ENCODE results near the gene USP36.
"Not testable (repeated sequence)": the region's sequence is repeated elsewhere in the genome, so short reads cannot be mapped to it uniquely, and the experiment has no call there.

USP36 gene

DNA sequence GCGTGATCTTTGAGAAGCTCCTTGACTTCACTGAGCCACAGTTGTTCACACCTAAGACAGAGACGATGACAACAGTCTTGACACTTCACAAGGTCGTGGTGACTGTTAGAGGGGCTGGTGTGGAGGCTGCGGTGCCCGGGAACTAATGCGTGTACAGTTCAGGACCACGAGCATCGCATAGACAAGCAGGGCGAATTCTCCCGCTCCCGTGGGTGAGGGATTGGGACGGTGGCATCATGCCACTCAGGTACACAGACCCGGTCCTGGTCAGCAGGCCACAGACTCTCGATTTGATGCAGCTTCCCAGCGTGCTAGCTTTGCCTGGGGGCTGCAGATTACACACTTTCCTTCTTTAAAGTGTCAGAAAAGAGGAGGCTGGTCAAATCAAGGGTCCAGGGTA lies 37.6 kb upstream of the USP36 start:
- H3K27me3 Mint-ChIP-seq, result no peaks in the 10 kb centered on the region
- peaks cover 26% of the 10 kb centered on the region for H3K4me1 Mint-ChIP-seq (ENCODE audit: low read depth)
- H3K27ac Mint-ChIP-seq, result no peak overlapping the region
- H3K9me3 Mint-ChIP-seq (ENCODE audit: low read depth), result no peaks in the 10 kb centered on the region
- H3K36me3 Mint-ChIP-seq, result no peaks in the 10 kb centered on the region
- H3K4me3 Mint-ChIP-seq, result no peak overlapping the region

DNA sequence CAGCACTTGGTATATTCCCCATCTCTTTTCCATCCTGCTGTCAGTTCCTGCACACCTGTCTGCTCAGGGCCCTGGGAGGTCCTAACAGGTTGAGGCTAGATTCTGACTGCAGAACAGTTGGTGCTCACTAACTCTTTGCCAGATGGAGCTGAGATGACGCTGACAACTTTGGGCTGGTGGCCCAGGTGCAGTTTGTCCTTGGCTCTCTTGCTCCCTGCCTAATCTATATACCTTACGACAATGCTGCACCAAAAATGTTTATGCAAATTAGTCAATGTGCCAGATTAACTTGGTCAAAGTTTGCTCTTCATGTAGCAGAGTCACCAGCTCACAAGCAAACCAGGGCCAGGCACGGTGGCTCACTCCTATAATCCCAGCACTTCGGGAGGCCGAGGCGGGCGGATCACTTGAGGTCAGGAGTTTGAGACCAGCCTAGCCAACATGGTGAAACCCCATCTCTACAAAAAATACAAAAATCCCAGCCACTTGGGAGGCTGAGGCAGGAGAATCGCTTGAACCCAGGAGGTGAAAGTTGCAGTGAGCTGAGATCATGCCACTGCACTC lies 36.4 kb upstream of the USP36 start:
- H3K36me3 Mint-ChIP-seq; H3K4me3 Mint-ChIP-seq; H3K9me3 Mint-ChIP-seq (ENCODE audit: low read depth); H3K27me3 Mint-ChIP-seq; H3K27ac Mint-ChIP-seq: not testable (repeated sequence)
- H3K4me1 Mint-ChIP-seq (ENCODE audit: low read depth), result peaks cover 18% of the 10 kb centered on the region

DNA sequence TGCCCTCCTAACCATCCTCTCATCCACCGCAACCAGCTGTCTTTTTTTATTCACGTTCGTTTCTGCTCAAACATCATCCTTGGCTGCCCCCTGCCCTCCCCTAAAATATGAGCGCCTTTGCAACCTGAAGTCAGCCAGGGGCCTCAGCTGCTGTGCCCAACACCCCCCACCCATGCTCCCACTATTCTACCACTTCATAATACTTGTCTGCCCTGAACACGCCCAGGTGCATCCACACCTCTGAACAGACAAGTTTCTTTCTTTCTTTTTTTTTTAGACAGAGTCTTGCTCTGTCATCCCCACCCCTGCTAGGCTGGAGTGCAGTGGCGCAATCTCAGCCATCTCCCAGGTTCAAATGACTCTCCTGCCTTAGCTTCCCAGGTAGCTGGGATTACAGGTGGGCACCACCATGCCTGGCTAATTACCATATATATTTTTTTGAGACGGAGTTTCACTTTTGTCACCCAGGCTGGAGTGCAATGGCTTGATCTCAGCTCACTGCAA lies 35.5 kb upstream of the USP36 start:
- H3K36me3 Mint-ChIP-seq, result no peaks in the 10 kb centered on the region
- peaks cover 18% of the 10 kb centered on the region for H3K4me1 Mint-ChIP-seq (ENCODE audit: low read depth)
- H3K27ac Mint-ChIP-seq, result no peak overlapping the region
- no peaks in the 10 kb centered on the region for H3K27me3 Mint-ChIP-seq
- no peak overlapping the region for H3K4me3 Mint-ChIP-seq
- H3K9me3 Mint-ChIP-seq (ENCODE audit: low read depth), result no peaks in the 10 kb centered on the region

DNA sequence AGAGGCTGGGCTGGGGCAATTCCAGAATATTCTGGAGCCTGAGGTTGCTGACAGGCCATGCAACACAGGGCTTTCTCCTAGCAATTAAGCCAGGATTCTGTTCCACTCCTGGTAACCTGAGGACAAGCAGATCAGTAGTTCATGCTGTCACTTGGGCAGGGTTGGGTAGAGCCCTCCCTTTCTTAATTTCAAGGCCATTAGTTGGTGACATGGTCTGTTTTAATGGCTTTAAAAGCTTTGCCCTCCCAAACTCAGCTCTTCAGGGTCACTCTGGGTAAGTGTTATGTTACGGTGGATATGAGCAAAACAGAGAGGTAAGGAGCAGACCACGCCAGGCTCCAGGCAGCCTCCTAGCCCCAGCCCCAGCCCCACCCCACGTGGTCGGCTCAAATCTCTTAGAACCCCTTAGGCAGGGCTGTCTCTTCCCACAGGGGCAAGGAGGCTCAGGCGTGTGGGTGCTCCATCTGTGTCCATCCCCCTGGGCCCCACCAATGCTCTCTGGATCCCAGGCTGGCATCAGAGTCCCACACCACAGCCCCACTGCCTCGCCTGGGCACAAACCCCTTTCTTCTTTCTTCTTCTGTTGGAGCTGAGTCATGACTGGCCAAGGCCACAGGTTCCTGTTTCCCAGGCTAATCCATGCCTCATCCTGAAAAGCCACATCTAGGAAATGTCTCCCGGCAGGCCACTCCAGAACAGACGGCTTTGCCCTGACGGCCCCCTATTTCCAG lies 34.9 kb upstream of the USP36 start:
- H3K36me3 Mint-ChIP-seq, result no peaks in the 10 kb centered on the region
- H3K4me3 Mint-ChIP-seq, result no peak overlapping the region
- no peak overlapping the region for H3K27ac Mint-ChIP-seq

DNA sequence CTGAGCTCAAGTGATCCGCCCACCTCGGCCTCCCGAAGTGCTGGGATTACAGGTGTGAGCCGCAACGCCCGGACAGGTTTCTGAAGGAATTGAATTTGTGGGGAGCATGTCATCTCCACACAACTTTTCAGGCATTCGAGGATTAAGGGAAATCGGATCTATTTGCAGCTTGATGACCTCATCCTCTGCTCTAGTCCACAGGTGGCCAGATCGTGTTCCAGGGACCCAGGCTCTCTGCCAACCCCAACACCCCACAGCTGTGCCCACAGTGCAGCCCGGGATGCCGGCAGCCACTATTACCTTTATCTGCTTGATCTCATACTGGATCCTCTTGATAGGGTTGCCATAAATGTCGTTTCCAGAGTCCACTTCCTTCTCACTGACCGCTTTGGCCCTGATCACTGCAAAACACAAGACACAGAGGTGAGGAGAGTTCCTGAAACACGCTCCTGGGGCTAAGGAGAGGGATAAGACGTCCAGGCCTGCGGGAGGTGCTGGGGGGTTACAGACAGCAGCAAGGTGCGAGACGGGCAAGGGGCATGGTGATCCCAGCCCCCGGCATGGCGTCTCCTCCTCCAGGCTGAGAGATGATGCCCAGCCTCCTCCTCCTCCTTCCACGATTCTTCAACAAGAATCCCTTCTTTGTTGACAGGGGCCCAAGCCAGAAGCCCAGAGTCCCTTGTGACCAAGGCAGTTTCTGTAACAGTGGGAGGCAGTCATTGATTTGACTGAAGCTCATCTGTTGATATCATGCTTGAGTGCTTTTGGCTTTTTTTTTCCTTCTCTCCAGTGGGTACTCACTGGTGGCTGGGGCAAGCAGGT lies 33.1 kb upstream of the USP36 start:
- Mint-ChIP-seq H3K27ac (no peak overlapping the region), H3K27me3 (no peaks in the 10 kb centered on the region), H3K36me3 (no peaks in the 10 kb centered on the region), H3K4me3 (no peak overlapping the region), H3K9me3 (ENCODE audit: low read depth) (no peaks in the 10 kb centered on the region), H3K4me1 (ENCODE audit: low read depth) (peaks cover 3% of the 10 kb centered on the region)

More for the DNA sequence above, 34.9 kb upstream of the USP36 start:
- H3K9me3 Mint-ChIP-seq (ENCODE audit: low read depth), result no peaks in the 10 kb centered on the region
- no peaks in the 10 kb centered on the region for H3K27me3 Mint-ChIP-seq
- H3K4me1 Mint-ChIP-seq (ENCODE audit: low read depth), result peaks cover 18% of the 10 kb centered on the region

DNA sequence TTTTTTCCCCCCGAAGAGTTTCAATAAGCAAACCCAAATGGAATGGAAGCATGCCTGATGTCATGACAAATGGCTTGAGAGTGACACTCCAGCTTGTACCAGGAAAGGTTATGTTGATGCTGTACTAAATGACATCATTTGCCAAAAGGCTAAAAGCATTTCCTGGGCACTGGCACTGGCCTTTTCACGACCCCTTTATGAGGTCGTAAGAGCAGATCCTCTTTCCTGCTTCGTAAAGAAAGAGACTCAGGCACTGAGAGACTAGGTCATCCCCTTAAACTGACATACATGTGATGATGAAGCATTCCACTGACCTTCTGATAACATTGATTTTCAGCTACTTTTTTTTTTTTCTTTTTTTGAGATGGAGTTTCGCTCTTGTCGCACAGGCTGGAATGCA lies 31.9 kb upstream of the USP36 start:
- Mint-ChIP-seq H3K36me3 (no peaks in the 10 kb centered on the region), H3K27ac (no peak overlapping the region), H3K9me3 (ENCODE audit: low read depth) (no peaks in the 10 kb centered on the region), H3K27me3 (no peaks in the 10 kb centered on the region), H3K4me1 (ENCODE audit: low read depth) (no peaks in the 10 kb centered on the region), H3K4me3 (no peak overlapping the region)

DNA sequence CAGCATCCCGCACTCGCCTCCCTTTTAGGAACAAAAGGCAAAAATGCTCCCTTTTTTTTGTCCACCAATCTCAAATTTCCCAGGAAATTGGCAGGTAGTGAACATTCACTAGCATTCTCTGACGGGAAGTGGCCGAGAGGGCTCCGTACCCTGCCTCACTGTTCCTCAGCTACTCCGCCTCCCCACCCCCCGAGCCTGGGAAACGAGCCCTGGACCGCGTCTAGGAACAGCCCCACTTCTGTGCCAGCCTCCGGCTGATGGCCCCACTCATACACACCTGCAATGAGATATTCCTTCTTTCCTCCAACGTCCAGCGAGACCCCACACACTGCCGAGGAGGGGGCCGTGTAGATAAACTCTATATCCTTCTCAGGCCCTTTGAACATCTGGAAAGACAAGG lies 30.0 kb upstream of the USP36 start:
- no peaks in the 10 kb centered on the region for H3K27me3 Mint-ChIP-seq
- H3K4me1 Mint-ChIP-seq (ENCODE audit: low read depth), result peaks cover 3% of the 10 kb centered on the region
- H3K9me3 Mint-ChIP-seq (ENCODE audit: low read depth), result no peaks in the 10 kb centered on the region
- no peak overlapping the region for H3K4me3 Mint-ChIP-seq
- H3K36me3 Mint-ChIP-seq, result no peaks in the 10 kb centered on the region
- H3K27ac Mint-ChIP-seq, result no peak overlapping the region

DNA sequence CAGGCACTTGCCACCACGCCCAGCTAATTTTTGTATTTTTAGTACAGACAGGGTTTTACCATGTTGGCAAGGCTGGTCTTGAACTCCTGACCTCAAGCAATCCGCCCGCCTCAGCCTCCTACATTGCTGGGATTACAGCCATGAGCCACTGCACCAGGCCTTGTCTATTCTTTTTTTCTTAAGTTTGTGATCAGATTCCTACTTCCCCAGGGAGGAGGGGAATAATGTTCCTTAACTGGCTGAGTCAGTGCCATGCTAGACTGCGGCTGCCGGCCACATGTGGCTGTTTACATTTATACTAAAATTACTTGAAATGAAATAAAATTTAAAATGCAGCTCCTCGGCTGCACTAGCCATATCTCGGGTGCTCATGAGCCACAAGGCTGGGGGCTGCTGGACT lies 27.8 kb upstream of the USP36 start:
- Mint-ChIP-seq H3K36me3 (no peaks in the 10 kb centered on the region), H3K4me3 (no peak overlapping the region), H3K27me3 (no peaks in the 10 kb centered on the region), H3K4me1 (ENCODE audit: low read depth) (peaks cover 3% of the 10 kb centered on the region), H3K9me3 (ENCODE audit: low read depth) (no peaks in the 10 kb centered on the region), H3K27ac (no peak overlapping the region)

DNA sequence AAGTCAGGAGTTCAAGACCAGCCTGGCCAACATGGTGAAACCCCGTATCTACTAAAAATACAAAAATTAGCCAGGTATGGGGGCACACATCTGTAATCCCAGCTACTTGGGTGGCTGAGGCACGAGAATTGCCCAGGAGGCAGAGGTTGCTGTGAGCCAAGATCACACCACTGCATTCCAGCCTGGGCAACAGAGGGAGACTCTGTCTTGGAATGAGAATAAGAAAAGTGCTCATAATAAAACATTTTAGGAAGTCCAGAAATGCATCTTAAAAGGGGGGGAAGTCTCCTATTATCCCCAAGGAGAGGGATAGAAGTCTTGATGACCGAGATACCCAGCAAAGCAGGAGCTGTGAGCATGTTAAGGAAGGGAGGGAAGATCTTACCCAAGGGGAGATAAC lies 26.4 kb upstream of the USP36 start:
- H3K27ac Mint-ChIP-seq; H3K4me1 Mint-ChIP-seq (ENCODE audit: low read depth); H3K9me3 Mint-ChIP-seq (ENCODE audit: low read depth); H3K4me3 Mint-ChIP-seq; H3K36me3 Mint-ChIP-seq; H3K27me3 Mint-ChIP-seq: not testable (repeated sequence)

DNA sequence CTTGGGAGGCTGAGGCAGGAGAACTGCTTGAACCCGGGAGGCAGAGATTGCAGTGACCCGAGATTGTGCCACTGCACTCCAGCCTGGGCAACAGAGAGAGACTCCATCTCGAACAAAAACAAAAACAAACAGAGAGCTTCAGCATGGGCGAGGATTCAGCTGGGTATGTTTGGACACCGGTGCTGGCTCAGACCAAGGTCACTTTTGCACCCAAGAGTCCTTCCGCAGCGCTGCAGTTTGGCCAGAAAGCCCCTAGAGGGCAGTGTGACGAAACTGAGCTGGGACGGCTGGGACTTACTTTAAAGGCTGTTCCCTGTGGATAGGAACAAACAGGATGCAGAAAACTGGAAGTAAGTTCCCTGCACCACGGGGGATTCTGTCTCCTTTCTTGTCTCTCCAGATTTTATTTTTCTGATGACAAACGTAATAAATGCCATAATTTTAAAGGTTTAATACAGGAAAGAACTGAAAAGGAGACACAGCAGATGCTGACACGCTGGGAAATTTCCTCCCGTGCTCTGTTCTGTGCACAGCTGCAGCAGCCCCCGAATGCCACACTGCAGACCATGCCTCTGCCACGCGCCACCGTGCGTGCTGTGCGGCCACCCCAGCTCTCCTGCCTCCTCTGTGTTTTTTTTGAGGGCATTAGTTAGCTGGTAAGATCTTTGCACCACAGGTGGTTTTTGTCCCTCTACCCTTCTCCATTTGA lies 25.2 kb upstream of the USP36 start:
- no peaks in the 10 kb centered on the region for H3K27me3 Mint-ChIP-seq
- H3K9me3 Mint-ChIP-seq (ENCODE audit: low read depth), result no peaks in the 10 kb centered on the region

DNA sequence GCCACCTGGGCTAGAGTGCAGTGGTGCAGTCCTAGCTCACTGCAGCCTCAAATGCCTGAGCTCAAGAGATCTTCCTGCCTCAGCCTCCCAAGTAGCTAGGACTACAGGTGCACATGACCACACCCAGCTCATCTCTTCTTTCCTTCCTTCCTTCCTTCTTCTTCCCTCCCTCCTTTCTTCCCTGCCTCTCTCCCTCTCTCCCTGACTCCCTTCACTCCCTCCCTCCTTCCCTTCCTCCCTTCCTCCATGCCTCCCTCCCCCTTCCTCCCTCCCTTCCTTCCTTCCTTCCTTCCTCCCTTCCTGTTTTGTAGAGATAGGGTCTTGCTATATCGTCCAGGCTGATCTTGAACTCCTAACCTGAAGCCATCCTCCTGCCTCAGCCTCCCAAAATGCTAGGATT lies 23.5 kb upstream of the USP36 start:
- Mint-ChIP-seq H3K36me3 (no peaks in the 10 kb centered on the region), H3K4me1 (ENCODE audit: low read depth) (peaks cover 3% of the 10 kb centered on the region), H3K27me3 (no peaks in the 10 kb centered on the region), H3K4me3 (no peak overlapping the region), H3K27ac (no peak overlapping the region), H3K9me3 (ENCODE audit: low read depth) (no peaks in the 10 kb centered on the region)

More for the DNA sequence above, 25.2 kb upstream of the USP36 start:
- Mint-ChIP-seq H3K36me3 (no peaks in the 10 kb centered on the region), H3K4me1 (ENCODE audit: low read depth) (peaks cover 3% of the 10 kb centered on the region), H3K4me3 (no peak overlapping the region), H3K27ac (no peak overlapping the region)

DNA sequence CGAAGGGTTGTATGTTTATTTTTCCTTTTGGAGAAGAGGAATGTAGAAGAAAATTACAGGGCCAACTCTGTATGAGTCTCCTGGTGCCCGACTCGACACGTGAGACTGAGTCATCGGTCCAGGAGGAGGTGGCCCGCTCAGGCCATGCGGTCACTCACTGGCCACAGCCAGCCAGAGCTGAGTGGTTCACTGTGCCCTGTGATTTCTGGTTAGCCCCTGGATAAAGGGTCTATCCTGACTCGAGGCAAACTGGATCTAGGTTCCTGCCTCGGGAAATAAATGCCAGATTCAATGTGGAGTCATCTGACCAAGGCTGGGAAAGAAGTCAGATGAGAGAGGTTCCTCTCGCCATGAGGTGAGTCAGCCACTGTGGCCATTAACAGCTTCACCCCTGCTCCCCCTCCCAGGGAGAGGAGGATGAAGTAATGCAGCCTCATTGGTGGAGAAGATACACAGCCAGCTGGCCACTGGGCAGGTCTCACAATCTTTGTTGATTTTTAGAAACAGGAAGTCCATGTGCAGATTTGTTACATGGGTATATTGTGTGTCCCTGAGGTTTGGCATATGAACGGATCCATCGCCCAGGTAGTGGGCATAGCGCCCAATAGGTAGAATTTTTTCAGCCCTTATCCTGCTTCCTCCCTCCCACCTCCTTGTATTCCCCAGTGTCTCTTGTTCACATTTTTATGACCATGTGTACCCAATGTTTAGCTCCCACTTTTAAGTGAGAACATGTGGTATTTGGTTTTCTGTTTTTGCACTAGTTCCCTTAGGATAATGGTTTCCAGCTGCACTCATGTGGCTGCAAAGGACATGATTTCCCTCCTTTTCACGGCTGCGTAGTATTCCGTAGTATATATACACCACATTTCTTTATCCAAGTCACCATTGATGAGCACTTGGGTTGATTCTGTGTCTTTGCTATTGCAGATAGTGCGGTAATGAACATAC lies 21.7 kb upstream of the USP36 start:
- no peak overlapping the region for H3K4me3 Mint-ChIP-seq
- H3K27me3 Mint-ChIP-seq, result no peaks in the 10 kb centered on the region
- H3K27ac Mint-ChIP-seq, result no peak overlapping the region
- H3K9me3 Mint-ChIP-seq (ENCODE audit: low read depth), result no peaks in the 10 kb centered on the region
- no peaks in the 10 kb centered on the region for H3K36me3 Mint-ChIP-seq
- H3K4me1 Mint-ChIP-seq (ENCODE audit: low read depth), result peaks cover 3% of the 10 kb centered on the region

DNA sequence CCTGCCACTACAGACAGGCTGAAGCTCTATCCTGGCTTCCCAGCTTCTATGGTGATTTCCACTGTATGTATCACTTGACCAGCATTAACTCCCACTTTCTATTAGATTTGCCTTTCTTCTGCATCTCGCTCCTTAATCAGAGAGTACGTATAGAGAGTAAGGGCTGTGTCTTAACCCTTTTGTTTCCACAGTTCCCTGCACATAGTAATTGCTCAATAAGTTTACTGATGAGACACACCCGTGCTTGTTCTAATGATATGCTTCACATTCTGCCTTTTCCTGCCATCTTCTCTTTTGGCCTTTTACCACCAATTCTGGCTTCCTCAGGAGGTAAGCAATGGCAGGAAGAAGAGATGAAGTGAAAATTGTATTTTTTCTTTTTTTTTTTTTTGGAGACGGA lies 20.6 kb upstream of the USP36 start:
- Mint-ChIP-seq H3K4me3 (no peak overlapping the region), H3K9me3 (ENCODE audit: low read depth) (no peaks in the 10 kb centered on the region), H3K36me3 (no peaks in the 10 kb centered on the region), H3K27me3 (no peaks in the 10 kb centered on the region), H3K27ac (no peak overlapping the region), H3K4me1 (ENCODE audit: low read depth) (peaks cover 3% of the 10 kb centered on the region)

DNA sequence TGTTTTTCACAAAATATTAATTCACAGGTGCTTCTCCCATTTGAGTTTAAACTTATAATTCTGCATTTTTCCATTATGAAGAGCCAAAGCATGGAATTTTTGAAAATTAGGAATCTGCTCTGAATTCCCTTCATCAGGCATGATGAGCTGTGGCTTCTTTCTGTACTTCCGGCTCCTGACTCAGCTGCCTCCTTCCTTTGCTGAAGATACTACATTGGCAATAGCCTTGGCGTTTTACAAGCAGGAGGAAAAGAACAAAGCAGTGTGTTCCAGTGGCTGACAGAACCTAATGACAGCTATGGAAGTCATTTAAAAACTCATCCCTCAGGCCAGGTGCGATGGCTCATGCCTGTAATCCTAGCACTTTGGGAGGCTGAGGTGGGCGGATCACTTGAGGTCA lies 18.4 kb upstream of the USP36 start:
- Mint-ChIP-seq H3K4me1 (ENCODE audit: low read depth) (no peaks in the 10 kb centered on the region), H3K27me3 (no peaks in the 10 kb centered on the region), H3K4me3 (no peak overlapping the region), H3K36me3 (no peaks in the 10 kb centered on the region), H3K9me3 (ENCODE audit: low read depth) (no peaks in the 10 kb centered on the region), H3K27ac (no peak overlapping the region)
